ENCODE results near the gene RNF149. TPM values are rescaled to one million over a fixed set of nuclear protein-coding genes. Genes with fewer than 3 reads are reported as not detected.

RNF149 gene
- total RNA-seq, 4 donors from 2014 or later, result 22.7 to 100 (median 54.6) TPM

- in situ Hi-C loops (cut with MboI; ENCODE audit: low pct_ligation_motif_present in 1 of 4, low pct_unique_long_range_greater_than_20kb in 1 of 4, low sequenced_read_pairs in 3 of 4) (no loop called here), intact Hi-C loops (cut with DNase I; ENCODE audit: low total_unique reads) (no loop called here)
- TF ChIP-seq, protein P1, sequence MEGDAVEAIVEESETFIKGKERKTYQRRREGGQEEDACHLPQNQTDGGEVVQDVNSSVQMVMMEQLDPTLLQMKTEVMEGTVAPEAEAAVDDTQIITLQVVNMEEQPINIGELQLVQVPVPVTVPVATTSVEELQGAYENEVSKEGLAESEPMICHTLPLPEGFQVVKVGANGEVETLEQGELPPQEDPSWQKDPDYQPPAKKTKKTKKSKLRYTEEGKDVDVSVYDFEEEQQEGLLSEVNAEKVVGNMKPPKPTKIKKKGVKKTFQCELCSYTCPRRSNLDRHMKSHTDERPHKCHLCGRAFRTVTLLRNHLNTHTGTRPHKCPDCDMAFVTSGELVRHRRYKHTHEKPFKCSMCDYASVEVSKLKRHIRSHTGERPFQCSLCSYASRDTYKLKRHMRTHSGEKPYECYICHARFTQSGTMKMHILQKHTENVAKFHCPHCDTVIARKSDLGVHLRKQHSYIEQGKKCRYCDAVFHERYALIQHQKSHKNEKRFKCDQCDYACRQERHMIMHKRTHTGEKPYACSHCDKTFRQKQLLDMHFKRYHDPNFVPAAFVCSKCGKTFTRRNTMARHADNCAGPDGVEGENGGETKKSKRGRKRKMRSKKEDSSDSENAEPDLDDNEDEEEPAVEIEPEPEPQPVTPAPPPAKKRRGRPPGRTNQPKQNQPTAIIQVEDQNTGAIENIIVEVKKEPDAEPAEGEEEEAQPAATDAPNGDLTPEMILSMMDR (IDR thresholded peaks at IDR 0.05), result no peak
- TF ChIP-seq POLR2AphosphoS5 (IDR thresholded peaks at IDR 0.05) (no peak), POLR2A (IDR thresholded peaks at IDR 0.05) (no peak), EP300 (IDR thresholded peaks at IDR 0.05; ENCODE audit: low read depth) (no peak)
- no peak for DNase-seq
- peaks cover 0 to 37% (median 11%) of the 10 kb centered on the region in 4 donors for H3K36me3 ChIP-seq
- WGBS, 2 donors (ENCODE audit: low coverage in 1 of 2), result 83 to 94% methylated on average over 2 to 3 of the region's 3 CpGs
- no peaks in the 10 kb centered on the region for H3K27me3 ChIP-seq
- H3K4me1 ChIP-seq, result peaks cover 0 to 7% (median 1%) of the 10 kb centered on the region in 4 donors
- no peak overlapping the region for H3K27ac ChIP-seq
- H3K4me3 ChIP-seq, result no peak overlapping the region
- H3K9me3 ChIP-seq, result no peaks in the 10 kb centered on the region
Observed at GRCh38 chr2:101291973-101292372, 16.5 kb downstream of the RNF149 start.

GRCh38 chr2:101290711-101291110, 17.8 kb downstream of the RNF149 start:
- Histone ChIP-seq H3K9me3 (no peaks in the 10 kb centered on the region), H3K36me3 (peaks cover 0 to 49% (median 16%) of the 10 kb centered on the region in 4 donors), H3K27ac (no peak overlapping the region), H3K27me3 (no peaks in the 10 kb centered on the region), H3K4me1 (peaks cover 0 to under 1% (median 0%) of the 10 kb centered on the region in 4 donors), H3K4me3 (no peak overlapping the region)
- no peak for TF ChIP-seq EP300 (IDR thresholded peaks at IDR 0.05; ENCODE audit: low read depth)
- TF ChIP-seq, protein P1 (IDR thresholded peaks at IDR 0.05), result no peak
- TF ChIP-seq POLR2AphosphoS5 (IDR thresholded peaks at IDR 0.05), result no peak
- no peak for TF ChIP-seq POLR2A (IDR thresholded peaks at IDR 0.05)
- no peak for DNase-seq
- in situ Hi-C loops (cut with MboI; ENCODE audit: low pct_ligation_motif_present in 1 of 4, low pct_unique_long_range_greater_than_20kb in 1 of 4, low sequenced_read_pairs in 3 of 4) (no loop called here), intact Hi-C loops (cut with DNase I; ENCODE audit: low total_unique reads) (no loop called here)

DNA sequence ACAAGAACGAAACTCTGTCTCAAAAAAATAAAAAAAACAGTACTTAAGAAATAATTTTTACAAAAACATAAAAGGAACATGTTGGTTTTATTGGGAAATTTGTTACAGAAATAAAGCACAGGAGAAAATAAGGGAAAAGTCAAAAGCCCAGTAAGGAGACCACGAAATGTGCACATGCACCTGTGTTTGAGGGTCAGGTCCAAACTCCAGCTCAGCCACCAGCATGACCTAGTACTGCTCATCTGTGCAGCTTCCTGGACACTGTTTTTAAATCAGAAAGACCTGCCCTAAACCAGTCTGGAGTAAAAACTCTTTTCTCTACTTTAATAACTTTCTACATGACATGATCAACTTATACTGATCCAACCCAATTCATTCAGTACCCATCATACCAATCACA, 21.2 kb downstream of the RNF149 start:
- Histone ChIP-seq H3K4me3 (no peak overlapping the region), H3K27me3 (no peaks in the 10 kb centered on the region), H3K27ac (no peak overlapping the region), H3K36me3 (peaks cover 0 to 49% (median 19%) of the 10 kb centered on the region in 4 donors), H3K4me1 (no peaks in the 10 kb centered on the region), H3K9me3 (no peaks in the 10 kb centered on the region)
- WGBS, 2 donors (ENCODE audit: low coverage in 1 of 2), result 92 to 95% methylated on average over 2 of the region's 2 CpGs
- intact Hi-C loops (cut with DNase I; ENCODE audit: low total_unique reads), result no loop called here
- no peak for DNase-seq
- TF ChIP-seq POLR2A (IDR thresholded peaks at IDR 0.05), result no peak
- no peak for TF ChIP-seq EP300 (IDR thresholded peaks at IDR 0.05; ENCODE audit: low read depth)
- TF ChIP-seq, protein P1 (IDR thresholded peaks at IDR 0.05), result no peak
- TF ChIP-seq POLR2AphosphoS5 (IDR thresholded peaks at IDR 0.05), result no peak
- in situ Hi-C loops (cut with MboI; ENCODE audit: low pct_ligation_motif_present in 1 of 4, low pct_unique_long_range_greater_than_20kb in 1 of 4, low sequenced_read_pairs in 3 of 4), result no loop called here

- intact Hi-C loops (cut with DNase I; ENCODE audit: low total_unique reads), result no loop called here
- TF ChIP-seq POLR2A (IDR thresholded peaks at IDR 0.05), result no peak
- no peak for TF ChIP-seq EP300 (IDR thresholded peaks at IDR 0.05; ENCODE audit: low read depth)
- no peak for TF ChIP-seq POLR2AphosphoS5 (IDR thresholded peaks at IDR 0.05)
- TF ChIP-seq, protein P1 (IDR thresholded peaks at IDR 0.05), result no peak
- WGBS, 2 donors (ENCODE audit: low coverage in 1 of 2), result 94% methylated on average over 6 of the region's 6 CpGs; no CpG with 5 or more reads in 1 of the 2 donors
- no peak for DNase-seq
- Histone ChIP-seq H3K4me1 (no peaks in the 10 kb centered on the region), H3K4me3 (no peak overlapping the region), H3K27me3 (no peaks in the 10 kb centered on the region), H3K9me3 (no peaks in the 10 kb centered on the region), H3K27ac (no peak overlapping the region), H3K36me3 (peaks cover 0 to 46% (median 21%) of the 10 kb centered on the region in 4 donors)
- in situ Hi-C loops (cut with MboI; ENCODE audit: low pct_ligation_motif_present in 1 of 4, low pct_unique_long_range_greater_than_20kb in 1 of 4, low sequenced_read_pairs in 3 of 4), result no loop called here
Observed at GRCh38 chr2:101286684-101287083, 21.8 kb downstream of the RNF149 start.
